ENCODE data around the gene NRXN3. TPM values are rescaled to one million over a fixed set of nuclear protein-coding genes. Genes with fewer than 3 reads are reported as not detected.

Gene NRXN3
- total RNA-seq, 3 donors from 2014 or later: 2.1 to 27.3 (median 2.6) TPM

DNA sequence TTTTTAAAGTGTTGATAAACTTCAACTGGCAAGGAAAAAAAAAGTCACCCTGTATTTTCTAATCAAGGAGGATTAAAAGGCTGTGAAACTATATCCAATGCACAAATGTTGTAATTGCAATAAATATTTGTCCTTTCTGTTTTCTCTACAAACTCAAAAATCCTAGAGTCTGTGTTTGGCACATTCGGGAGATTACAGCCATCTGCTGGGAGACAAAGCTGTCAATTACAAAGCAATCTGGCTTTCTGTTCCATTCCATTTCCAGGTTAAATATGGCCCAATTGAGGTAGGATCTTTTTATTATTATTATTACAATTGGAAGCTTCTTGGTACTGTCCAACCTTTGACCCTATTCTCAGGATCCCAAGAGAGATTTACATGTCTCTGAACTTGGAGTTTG, 1745.2 kb downstream of the NRXN3 start:
- intact Hi-C loops (cut with DNase I, micrococcal nuclease): no loop called here
- Histone ChIP-seq H3K4me3 (no peak overlapping the region), H3K9me3 (no peaks in the 10 kb centered on the region), H3K4me1 (ENCODE audit: low read depth) (no peaks in the 10 kb centered on the region), H3K36me3 (ENCODE audit: low read depth) (no peaks in the 10 kb centered on the region)
- TF ChIP-seq, protein P1, sequence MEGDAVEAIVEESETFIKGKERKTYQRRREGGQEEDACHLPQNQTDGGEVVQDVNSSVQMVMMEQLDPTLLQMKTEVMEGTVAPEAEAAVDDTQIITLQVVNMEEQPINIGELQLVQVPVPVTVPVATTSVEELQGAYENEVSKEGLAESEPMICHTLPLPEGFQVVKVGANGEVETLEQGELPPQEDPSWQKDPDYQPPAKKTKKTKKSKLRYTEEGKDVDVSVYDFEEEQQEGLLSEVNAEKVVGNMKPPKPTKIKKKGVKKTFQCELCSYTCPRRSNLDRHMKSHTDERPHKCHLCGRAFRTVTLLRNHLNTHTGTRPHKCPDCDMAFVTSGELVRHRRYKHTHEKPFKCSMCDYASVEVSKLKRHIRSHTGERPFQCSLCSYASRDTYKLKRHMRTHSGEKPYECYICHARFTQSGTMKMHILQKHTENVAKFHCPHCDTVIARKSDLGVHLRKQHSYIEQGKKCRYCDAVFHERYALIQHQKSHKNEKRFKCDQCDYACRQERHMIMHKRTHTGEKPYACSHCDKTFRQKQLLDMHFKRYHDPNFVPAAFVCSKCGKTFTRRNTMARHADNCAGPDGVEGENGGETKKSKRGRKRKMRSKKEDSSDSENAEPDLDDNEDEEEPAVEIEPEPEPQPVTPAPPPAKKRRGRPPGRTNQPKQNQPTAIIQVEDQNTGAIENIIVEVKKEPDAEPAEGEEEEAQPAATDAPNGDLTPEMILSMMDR (IDR thresholded peaks at IDR 0.05): no peak
- no peak for ATAC-seq
- no peak for DNase-seq

DNA sequence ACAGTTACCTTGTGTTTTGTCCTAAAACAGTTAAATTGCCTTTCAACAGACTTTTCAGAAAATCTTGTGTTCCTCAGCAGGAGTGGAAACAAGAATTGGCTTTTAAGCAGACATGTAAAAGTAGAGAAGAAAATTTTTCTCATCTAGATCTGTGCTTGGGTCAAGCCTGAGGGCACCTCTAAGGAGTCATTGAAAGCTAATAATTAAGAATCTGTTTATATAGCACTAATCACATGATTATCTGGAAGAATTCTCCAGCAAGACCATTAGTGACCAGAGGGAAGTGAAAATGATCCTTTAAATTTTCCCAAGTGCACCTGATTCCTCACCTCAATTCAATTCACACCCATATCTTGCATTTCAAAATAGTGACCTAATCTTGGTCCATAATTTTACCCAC, 1746.1 kb downstream of the NRXN3 start:
- no peak for DNase-seq
- intact Hi-C loops (cut with DNase I, micrococcal nuclease): no loop called here
- no peaks in the 10 kb centered on the region for H3K36me3 ChIP-seq (ENCODE audit: low read depth)
- no peaks in the 10 kb centered on the region for H3K9me3 ChIP-seq
- ATAC-seq: no peak
- TF ChIP-seq, protein P1 (IDR thresholded peaks at IDR 0.05): no peak
- H3K4me1 ChIP-seq (ENCODE audit: low read depth): no peaks in the 10 kb centered on the region
- H3K4me3 ChIP-seq: no peak overlapping the region

DNA sequence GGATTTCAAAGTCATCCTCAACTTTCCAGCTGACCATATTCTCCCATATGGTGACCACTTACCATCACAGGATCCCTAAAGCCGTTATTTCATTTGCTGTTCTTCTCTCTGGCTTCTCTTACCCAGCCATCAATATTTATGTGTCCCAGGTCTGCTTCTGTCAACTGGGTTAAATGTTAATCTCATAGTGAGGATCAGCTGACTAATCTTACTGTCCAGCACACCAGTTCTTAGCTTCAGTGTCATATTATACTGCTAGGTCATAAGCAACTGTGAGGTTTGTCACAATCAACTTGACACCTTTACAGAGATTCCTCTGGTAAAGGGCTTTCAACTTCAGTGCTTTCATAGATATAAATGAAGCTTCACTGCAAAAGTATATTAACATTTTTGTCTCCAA, 1746.7 kb downstream of the NRXN3 start:
- intact Hi-C loops (cut with DNase I, micrococcal nuclease): no loop called here
- TF ChIP-seq, protein P1 (IDR thresholded peaks at IDR 0.05): no peak
- Histone ChIP-seq H3K4me1 (ENCODE audit: low read depth) (no peaks in the 10 kb centered on the region), H3K36me3 (ENCODE audit: low read depth) (no peaks in the 10 kb centered on the region), H3K9me3 (no peaks in the 10 kb centered on the region), H3K4me3 (no peak overlapping the region)
- no peak for DNase-seq
- no peak for ATAC-seq
